H1 (cell line): ENCODE results near the gene STRA8. TPM values are rescaled to one million over a fixed set of nuclear protein-coding genes. Genes with fewer than 3 reads are reported as not detected.

Source experiments
- BACH1 ChIP-seq: IDR thresholded peaks from 2 replicates; pipeline ENCODE4 v1.6.1; 2012; ENCODE audit warnings: low read length, improper control_type of control experiment
- BCL11A ChIP-seq, 2 experiments: IDR thresholded peaks; one replicate each; pipeline ENCODE4 v1.6.1; 2011; ENCODE audit warnings: low read depth in 2 of 2, low read length in 2 of 2, mild to moderate bottlenecking in 2 of 2
- CEBPB ChIP-seq: IDR thresholded peaks from 2 replicates; pipeline ENCODE4 v1.6.1; 2012; ENCODE audit warnings: low read depth, low read length
- EP300 ChIP-seq, 2 experiments: IDR thresholded peaks; 1 replicate in 1 of 2; 2 replicates in 1 of 2; pipeline ENCODE4 v1.6.1; 2011 to 2012; ENCODE audit warnings: low read depth in 2 of 2, low read length in 2 of 2, mild to moderate bottlenecking in 2 of 2, borderline replicate concordance in 1 of 2, inconsistent platforms in 1 of 2, moderate library complexity in 1 of 2
- EZH2 ChIP-seq: fragments of 200-600 bp; sonication (generic); IDR thresholded peaks from 2 replicates; pipeline ENCODE4 v1.7.1; 2012; ENCODE audit warnings: low read depth, mild to moderate bottlenecking, moderate library complexity, low read length, inconsistent platforms; ENCODE audit not compliant: severe bottlenecking
- HDAC2 ChIP-seq, 2 experiments: fragments of 300-600 bp in 1 of 2; sonication (generic) in 1 of 2; IDR thresholded peaks; 2 replicates each; pipeline ENCODE4 v1.6.1; 2011 to 2012; ENCODE audit warnings: low read depth in 2 of 2, low read length in 2 of 2, mild to moderate bottlenecking in 2 of 2, moderate library complexity in 2 of 2, borderline replicate concordance in 1 of 2, inconsistent platforms in 1 of 2
- SIN3A ChIP-seq, 2 experiments: IDR thresholded peaks in 1 of 2; conservative IDR thresholded peaks in 1 of 2; 2 replicates each; pipeline ENCODE4 v1.6.1; 2011 to 2012; ENCODE audit warnings: low read length in 2 of 2, improper control_type of control experiment in 1 of 2, low read depth in 1 of 2, mild to moderate bottlenecking in 1 of 2
- SRF ChIP-seq: IDR thresholded peaks from 2 replicates; pipeline ENCODE4 v1.6.1; 2011; ENCODE audit warnings: mild to moderate bottlenecking, low read depth, low read length, moderate library complexity
- ZNF274 ChIP-seq: IDR thresholded peaks from 2 replicates; pipeline ENCODE4 v1.7.0; 2012; ENCODE audit warnings: low read length, borderline replicate concordance; ENCODE audit errors: extremely low read depth
- polyA plus RNA-seq, 7 experiments: library from polyadenylated mRNA; depleted of rRNA in 3 of 7; stranded (reverse) in 5 of 7; unstranded in 2 of 7; fragments of >200 nt in 5 of 7; fragments of 200-250 nt in 2 of 7; gene quantifications; 1 replicate in 5 of 7; 2 replicates in 1 of 7; 4 replicates in 1 of 7; pipeline versions ENCODE4 v1.2.1 to v1.2.3, GENCODE V29; 2011 to 2013; ENCODE audit warnings: missing spikeins in 2 of 7, mixed read lengths in 2 of 7
- total RNA-seq: library from RNA; stranded (reverse); fragmentation: NEBNext Ultra II Directional; extraction: Animal tissue kit (Norgen Biotek cat#: 25700); gene quantifications from 2 replicates; pipeline ENCODE4 v1.2.1, GENCODE V29; 2021
- TF ChIP-seq, protein P1 (sequence below): fragments of 300-600 bp; sonication (generic); IDR thresholded peaks from 2 replicates; pipeline ENCODE4 v1.7.1; 2012; ENCODE audit warnings: low read length, moderate library complexity, mild to moderate bottlenecking, inconsistent platforms; ENCODE audit not compliant: insufficient replicate concordance

Gene STRA8
- total and polyA plus RNA-seq, 2 of the 8 experiments (the other 6 are each of a cell fraction or from before 2014, with no cell fraction given) = not detected

DNA sequence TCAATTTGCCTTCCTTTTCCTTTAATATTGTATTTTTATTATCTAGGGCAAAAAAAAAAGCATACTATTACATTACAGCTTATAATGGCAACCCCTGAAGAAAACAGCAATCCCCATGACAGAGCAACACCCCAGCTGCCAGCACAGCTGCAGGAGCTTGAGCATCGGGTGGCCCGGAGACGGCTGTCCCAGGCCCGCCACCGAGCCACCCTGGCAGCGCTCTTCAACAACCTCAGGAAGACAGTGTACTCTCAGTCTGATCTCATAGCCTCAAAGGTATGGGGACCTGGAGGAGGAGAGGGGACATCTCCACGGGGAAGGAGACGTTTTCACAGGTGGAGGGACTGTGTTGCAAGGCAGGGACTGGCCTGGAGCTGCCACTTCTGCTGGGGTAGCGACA lies 6.8 kb downstream of the STRA8 start (continued):
- TF ChIP-seq, protein P1, sequence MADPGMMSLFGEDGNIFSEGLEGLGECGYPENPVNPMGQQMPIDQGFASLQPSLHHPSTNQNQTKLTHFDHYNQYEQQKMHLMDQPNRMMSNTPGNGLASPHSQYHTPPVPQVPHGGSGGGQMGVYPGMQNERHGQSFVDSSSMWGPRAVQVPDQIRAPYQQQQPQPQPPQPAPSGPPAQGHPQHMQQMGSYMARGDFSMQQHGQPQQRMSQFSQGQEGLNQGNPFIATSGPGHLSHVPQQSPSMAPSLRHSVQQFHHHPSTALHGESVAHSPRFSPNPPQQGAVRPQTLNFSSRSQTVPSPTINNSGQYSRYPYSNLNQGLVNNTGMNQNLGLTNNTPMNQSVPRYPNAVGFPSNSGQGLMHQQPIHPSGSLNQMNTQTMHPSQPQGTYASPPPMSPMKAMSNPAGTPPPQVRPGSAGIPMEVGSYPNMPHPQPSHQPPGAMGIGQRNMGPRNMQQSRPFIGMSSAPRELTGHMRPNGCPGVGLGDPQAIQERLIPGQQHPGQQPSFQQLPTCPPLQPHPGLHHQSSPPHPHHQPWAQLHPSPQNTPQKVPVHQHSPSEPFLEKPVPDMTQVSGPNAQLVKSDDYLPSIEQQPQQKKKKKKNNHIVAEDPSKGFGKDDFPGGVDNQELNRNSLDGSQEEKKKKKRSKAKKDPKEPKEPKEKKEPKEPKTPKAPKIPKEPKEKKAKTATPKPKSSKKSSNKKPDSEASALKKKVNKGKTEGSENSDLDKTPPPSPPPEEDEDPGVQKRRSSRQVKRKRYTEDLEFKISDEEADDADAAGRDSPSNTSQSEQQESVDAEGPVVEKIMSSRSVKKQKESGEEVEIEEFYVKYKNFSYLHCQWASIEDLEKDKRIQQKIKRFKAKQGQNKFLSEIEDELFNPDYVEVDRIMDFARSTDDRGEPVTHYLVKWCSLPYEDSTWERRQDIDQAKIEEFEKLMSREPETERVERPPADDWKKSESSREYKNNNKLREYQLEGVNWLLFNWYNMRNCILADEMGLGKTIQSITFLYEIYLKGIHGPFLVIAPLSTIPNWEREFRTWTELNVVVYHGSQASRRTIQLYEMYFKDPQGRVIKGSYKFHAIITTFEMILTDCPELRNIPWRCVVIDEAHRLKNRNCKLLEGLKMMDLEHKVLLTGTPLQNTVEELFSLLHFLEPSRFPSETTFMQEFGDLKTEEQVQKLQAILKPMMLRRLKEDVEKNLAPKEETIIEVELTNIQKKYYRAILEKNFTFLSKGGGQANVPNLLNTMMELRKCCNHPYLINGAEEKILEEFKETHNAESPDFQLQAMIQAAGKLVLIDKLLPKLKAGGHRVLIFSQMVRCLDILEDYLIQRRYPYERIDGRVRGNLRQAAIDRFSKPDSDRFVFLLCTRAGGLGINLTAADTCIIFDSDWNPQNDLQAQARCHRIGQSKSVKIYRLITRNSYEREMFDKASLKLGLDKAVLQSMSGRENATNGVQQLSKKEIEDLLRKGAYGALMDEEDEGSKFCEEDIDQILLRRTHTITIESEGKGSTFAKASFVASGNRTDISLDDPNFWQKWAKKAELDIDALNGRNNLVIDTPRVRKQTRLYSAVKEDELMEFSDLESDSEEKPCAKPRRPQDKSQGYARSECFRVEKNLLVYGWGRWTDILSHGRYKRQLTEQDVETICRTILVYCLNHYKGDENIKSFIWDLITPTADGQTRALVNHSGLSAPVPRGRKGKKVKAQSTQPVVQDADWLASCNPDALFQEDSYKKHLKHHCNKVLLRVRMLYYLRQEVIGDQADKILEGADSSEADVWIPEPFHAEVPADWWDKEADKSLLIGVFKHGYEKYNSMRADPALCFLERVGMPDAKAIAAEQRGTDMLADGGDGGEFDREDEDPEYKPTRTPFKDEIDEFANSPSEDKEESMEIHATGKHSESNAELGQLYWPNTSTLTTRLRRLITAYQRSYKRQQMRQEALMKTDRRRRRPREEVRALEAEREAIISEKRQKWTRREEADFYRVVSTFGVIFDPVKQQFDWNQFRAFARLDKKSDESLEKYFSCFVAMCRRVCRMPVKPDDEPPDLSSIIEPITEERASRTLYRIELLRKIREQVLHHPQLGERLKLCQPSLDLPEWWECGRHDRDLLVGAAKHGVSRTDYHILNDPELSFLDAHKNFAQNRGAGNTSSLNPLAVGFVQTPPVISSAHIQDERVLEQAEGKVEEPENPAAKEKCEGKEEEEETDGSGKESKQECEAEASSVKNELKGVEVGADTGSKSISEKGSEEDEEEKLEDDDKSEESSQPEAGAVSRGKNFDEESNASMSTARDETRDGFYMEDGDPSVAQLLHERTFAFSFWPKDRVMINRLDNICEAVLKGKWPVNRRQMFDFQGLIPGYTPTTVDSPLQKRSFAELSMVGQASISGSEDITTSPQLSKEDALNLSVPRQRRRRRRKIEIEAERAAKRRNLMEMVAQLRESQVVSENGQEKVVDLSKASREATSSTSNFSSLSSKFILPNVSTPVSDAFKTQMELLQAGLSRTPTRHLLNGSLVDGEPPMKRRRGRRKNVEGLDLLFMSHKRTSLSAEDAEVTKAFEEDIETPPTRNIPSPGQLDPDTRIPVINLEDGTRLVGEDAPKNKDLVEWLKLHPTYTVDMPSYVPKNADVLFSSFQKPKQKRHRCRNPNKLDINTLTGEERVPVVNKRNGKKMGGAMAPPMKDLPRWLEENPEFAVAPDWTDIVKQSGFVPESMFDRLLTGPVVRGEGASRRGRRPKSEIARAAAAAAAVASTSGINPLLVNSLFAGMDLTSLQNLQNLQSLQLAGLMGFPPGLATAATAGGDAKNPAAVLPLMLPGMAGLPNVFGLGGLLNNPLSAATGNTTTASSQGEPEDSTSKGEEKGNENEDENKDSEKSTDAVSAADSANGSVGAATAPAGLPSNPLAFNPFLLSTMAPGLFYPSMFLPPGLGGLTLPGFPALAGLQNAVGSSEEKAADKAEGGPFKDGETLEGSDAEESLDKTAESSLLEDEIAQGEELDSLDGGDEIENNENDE = no peak
- TF ChIP-seq ZNF274 = no peak
- no peak for TF ChIP-seq SRF
- TF ChIP-seq CEBPB = no peak
- TF ChIP-seq BACH1 = no peak
- TF ChIP-seq EZH2 = no peak
- no peak for TF ChIP-seq BCL11A (IDR thresholded peaks at IDR 0.05; ENCODE audit: low read depth in 2 of 2, low read length in 2 of 2)
- no peak for TF ChIP-seq SIN3A (conservative IDR thresholded peaks at IDR 0.05 in 1 of 2, IDR thresholded peaks at IDR 0.05 in 1 of 2; ENCODE audit: low read depth in 1 of 2, low read length in 2 of 2)
- TF ChIP-seq HDAC2 (IDR thresholded peaks at IDR 0.05; ENCODE audit: borderline replicate concordance in 1 of 2, low read depth in 2 of 2, low read length in 2 of 2) = no peak
- no peak for TF ChIP-seq EP300 (IDR thresholded peaks at IDR 0.05; ENCODE audit: borderline replicate concordance in 1 of 2, low read depth in 2 of 2, low read length in 2 of 2)
